Astrocyte (in vitro differentiated cells and primary cell): Measurements from ENCODE around the gene PLLP.

Experiments used
- EZH2 ChIP-seq: IDR thresholded peaks from 2 replicates; pipeline ENCODE4 v1.6.1; 2012; ENCODE audit warnings: mild to moderate bottlenecking, low read length, inconsistent platforms; ENCODE audit not compliant: insufficient read depth
- TF ChIP-seq, protein P1 (sequence below): IDR thresholded peaks from 2 replicates; pipeline ENCODE4 v1.5.1; 2011; ENCODE audit warnings: low read depth, mild to moderate bottlenecking, inconsistent platforms, low read length, moderate library complexity; ENCODE audit not compliant: insufficient read depth

DNA sequence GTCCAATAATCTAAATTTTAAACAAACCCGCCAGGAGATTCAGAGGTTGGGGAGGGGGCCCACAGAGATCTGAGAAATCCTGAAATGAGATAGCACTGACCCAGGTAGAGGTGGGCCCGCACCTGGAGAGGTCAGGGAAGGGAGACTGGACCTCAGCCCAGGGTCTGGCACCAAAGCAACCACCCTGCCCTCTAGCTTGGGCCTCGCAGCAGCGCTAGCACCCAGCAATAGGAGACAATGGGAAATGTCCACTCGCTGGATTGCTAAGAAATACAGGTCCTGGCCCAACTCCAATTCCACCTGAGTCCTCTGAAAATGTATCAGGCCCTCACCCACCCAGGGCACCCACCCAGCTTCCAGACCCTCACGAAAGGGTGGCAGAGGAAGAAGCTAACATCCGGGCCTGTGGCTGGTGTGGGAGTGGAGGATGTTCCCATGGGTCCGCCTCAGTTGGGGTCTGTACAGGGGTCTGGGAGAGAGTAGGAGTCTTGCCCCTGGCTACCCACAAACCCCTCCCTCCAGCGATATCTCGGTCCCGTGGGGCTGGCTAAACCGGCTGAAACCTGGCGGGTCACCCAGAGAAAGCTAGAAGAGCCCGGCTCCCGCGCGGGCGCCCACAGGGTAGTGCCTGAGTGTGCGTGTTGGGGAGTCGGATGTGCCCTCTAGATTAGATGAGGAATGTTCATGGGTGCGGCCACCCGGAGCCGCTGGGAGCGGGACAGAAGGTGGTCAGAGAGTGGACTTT is 1.1 kb downstream of the PLLP start:
- TF ChIP-seq, protein P1, sequence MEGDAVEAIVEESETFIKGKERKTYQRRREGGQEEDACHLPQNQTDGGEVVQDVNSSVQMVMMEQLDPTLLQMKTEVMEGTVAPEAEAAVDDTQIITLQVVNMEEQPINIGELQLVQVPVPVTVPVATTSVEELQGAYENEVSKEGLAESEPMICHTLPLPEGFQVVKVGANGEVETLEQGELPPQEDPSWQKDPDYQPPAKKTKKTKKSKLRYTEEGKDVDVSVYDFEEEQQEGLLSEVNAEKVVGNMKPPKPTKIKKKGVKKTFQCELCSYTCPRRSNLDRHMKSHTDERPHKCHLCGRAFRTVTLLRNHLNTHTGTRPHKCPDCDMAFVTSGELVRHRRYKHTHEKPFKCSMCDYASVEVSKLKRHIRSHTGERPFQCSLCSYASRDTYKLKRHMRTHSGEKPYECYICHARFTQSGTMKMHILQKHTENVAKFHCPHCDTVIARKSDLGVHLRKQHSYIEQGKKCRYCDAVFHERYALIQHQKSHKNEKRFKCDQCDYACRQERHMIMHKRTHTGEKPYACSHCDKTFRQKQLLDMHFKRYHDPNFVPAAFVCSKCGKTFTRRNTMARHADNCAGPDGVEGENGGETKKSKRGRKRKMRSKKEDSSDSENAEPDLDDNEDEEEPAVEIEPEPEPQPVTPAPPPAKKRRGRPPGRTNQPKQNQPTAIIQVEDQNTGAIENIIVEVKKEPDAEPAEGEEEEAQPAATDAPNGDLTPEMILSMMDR, result no peak
- no peak for TF ChIP-seq EZH2
